Thymus (tissue), 11 donors: Measurements from ENCODE around the gene TRIM46. TPM values are rescaled to one million over a fixed set of nuclear protein-coding genes. Genes with fewer than 3 reads are reported as not detected.
A peak's percentile ranks its signal among the peaks of the same experiment; 100 is the strongest.

ENCODE experiments used
- DNase-seq, 9 donors: peaks; one replicate each; pipeline ENCODE4 v3.0.0-alpha.2; 2013; ENCODE audit warnings: low spot score in 9 of 9, low read depth in 6 of 9, missing footprints in 1 of 9
- H3K27ac ChIP-seq, 2 donors: one replicate each; pipeline ENCODE4 v1.5.1; 2013; ENCODE audit warnings: control low read depth in 1 of 2, low read depth in 1 of 2, low read length in 1 of 2, mild to moderate bottlenecking in 1 of 2, moderate library complexity in 1 of 2
- H3K27me3 ChIP-seq, 2 donors: one replicate each; pipeline ENCODE4 v1.5.1; 2013; ENCODE audit warnings: low read length in 1 of 2; ENCODE audit not compliant: control insufficient read depth in 2 of 2, insufficient read depth in 1 of 2
- H3K36me3 ChIP-seq, 2 donors: one replicate each; pipeline ENCODE4 v1.5.1; 2013; ENCODE audit warnings: low read length in 1 of 2, mild to moderate bottlenecking in 1 of 2, moderate library complexity in 1 of 2; ENCODE audit not compliant: control insufficient read depth in 2 of 2, insufficient read depth in 2 of 2
- H3K4me1 ChIP-seq, 2 donors: one replicate each; pipeline ENCODE4 v1.5.1; 2013; ENCODE audit warnings: low read length in 2 of 2; ENCODE audit not compliant: control insufficient read depth in 2 of 2, insufficient read depth in 2 of 2
- H3K4me3 ChIP-seq, 2 donors: one replicate each; pipeline ENCODE4 v1.5.1; 2013; ENCODE audit warnings: low read length in 2 of 2, control low read depth in 1 of 2, mild to moderate bottlenecking in 1 of 2
- H3K9me3 ChIP-seq, 2 donors: one replicate each; pipeline ENCODE4 v1.5.1; 2013; ENCODE audit warnings: low read length in 1 of 2, mild to moderate bottlenecking in 1 of 2; ENCODE audit not compliant: control insufficient read depth in 2 of 2, insufficient read depth in 1 of 2
- WGBS: extraction: QIAGEN DNeasy Blood & Tissue Kit; methylation state at CpG from one replicate; pipeline ENCODE4 v1.1.7; 2013; 5-methylcytosine and 5-hydroxymethylcytosine counted together
- polyA plus RNA-seq: library from polyadenylated mRNA; stranded (reverse); fragments of 200-250 nt; gene quantifications from one replicate; pipeline ENCODE4 v1.2.3, GENCODE V29; 2013
- total RNA-seq: library from RNA; stranded (reverse); fragments of 120-200 nt; gene quantifications from one replicate; pipeline ENCODE4 v1.2.4, GENCODE V29; 2013
- donor health status: healthy.

The TRIM46 gene
- total and polyA plus RNA-seq, 2 donors: 1.9 to 4.3 TPM

DNA sequence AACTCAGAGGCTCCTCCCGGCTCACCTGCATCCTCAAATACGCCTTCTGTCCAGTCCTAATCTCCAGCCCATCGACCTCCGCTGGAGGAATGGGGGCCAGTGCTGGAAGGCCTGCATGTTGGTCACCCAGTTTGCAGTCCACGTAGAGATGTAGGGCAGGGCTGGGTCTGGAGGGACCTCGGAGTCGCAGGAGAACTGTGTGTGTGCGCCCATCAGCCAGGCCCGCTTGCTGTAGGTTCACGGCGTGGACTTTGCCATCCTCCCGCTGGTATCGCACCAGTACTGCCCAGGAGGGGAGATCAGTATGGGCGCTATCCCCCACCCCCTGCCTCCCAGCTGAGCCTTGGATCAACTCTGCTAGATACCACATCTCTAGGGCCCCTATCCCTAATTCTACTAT is 31.4 kb downstream of the TRIM46 start:
- peaks cover 0 to 3% of the 10 kb centered on the region in 2 donors for H3K9me3 ChIP-seq
- 96% methylated on average over 14 of the region's 14 CpGs for WGBS
- DNase-seq: no peak
- H3K4me3 ChIP-seq: no peak overlapping the region
- peaks cover 16 to 30% of the 10 kb centered on the region in 2 donors for H3K4me1 ChIP-seq
- H3K36me3 ChIP-seq: no peaks in the 10 kb centered on the region
- no peak overlapping the region for H3K27ac ChIP-seq
- peaks cover 0 to 3% of the 10 kb centered on the region in 2 donors for H3K27me3 ChIP-seq

GRCh38 chr1:155205969-155206593 is 32.4 kb downstream of the TRIM46 start:
- Histone ChIP-seq H3K4me3 (no peak overlapping the region), H3K9me3 (no peaks in the 10 kb centered on the region), H3K36me3 (peaks cover 0 to 2% of the 10 kb centered on the region in 2 donors), H3K4me1 (peaks cover 16 to 30% of the 10 kb centered on the region in 2 donors), H3K27ac (no peak overlapping the region), H3K27me3 (peaks cover 0 to 3% of the 10 kb centered on the region in 2 donors)
- 88% methylated on average over 9 of the region's 9 CpGs for WGBS
- no peak for DNase-seq

DNA sequence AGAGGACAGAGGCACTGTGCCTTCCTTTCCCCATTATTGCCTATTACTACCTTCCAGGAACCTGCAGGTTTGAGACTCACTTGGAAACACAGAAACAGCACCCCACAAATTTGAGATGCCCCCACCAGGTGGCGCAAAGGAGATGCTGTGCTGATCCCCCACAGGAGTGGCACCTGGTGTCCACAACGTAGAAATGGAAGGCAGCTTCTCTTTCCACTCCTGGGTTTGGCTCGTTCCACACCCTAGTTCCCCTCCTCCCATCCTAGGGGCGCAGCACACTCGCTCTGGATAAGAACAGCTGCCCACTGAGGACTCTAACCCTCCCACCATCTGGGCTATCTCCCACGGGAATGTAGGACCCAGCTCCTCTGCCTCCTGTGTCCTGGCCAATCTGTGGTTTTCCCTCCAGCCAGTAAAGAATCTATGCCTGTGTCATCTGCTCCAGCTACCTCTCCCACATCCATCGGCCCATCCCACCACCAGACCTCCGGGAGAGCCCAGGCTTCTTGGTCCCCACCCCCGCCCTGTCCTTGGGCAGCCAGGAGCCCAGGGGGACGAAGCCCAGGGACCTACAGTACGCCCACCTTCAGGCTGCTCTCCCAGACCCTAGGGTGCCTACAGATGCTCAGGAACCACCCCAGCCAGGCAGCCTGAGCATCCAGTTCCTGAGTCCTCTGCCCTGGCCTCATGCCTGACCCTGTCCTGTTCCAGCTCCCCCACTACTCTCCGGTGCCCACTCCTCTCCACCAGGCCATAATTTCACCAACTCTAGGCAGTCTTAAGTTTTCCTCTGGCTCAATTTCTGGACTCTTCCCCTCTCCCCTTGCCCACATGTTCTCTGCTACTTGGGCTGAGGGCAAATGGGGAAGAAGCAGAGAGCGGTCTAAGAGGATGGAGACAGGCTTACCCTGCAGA is 33.5 kb downstream of the TRIM46 start:
- Histone ChIP-seq H3K27me3 (peaks cover 0 to 3% of the 10 kb centered on the region in 2 donors), H3K9me3 (no peaks in the 10 kb centered on the region), H3K27ac (peak overlapping the region in 1 of 2 donors; percentile 36), H3K4me3 (no peak overlapping the region), H3K36me3 (peaks cover 4 to 5% of the 10 kb centered on the region in 2 donors), H3K4me1 (peaks cover 16 to 30% of the 10 kb centered on the region in 2 donors)
- peak in 7 of 9 donors; percentile 79 to 93 (median 87) for DNase-seq
- WGBS: 41% methylated on average over 13 of the region's 13 CpGs

DNA sequence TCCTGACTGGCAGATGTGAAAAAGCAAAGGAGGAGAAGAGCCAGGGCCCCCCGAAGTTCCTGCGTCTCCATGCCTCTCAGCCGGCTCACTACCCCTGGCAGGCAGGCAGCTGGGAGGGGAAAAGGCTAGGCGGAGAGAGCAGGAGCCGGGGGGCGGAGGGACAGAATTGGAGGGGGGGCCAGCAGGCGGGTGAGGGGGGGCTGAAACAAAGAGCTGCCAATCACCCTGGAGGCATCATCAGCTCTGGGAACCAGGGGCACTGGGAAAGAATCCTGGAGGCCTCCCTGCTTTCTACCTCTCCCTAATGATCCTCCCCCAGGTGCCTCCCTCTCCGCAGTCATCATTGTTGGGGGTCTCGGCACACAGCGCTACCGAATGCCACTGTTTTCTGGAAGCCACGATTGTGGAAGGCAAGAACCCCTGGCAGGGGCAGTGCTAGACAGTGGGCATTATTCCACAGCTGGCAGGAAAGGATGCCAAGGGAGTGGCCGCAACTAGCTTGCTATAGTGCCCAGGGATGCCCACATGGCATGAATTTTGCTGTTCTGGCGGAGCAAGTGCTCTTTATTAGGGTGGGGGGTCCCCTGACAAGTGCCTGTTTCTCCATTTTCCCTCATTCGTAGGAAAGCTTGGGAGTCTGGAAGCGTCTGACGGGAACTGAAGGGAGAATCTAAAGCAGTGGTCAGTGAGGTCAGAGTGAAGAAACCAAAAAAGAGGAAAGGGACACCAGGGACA is 34.3 kb downstream of the TRIM46 start, which contains the start of gene THBS3:
Gene THBS3 (minus strand): TSS at position 92 of the 735 bp plus-strand sequence. CDS start 21 bp downstream, at position 71.
- peak within 1 kb of the TSS; percentile 90 to 96 for H3K27ac ChIP-seq
- peaks cover 5 to 8% of the 10 kb centered on the region in 2 donors for H3K36me3 ChIP-seq
- peak within 1 kb of the TSS; percentile 97 to 99 for H3K4me3 ChIP-seq
- peaks cover 0 to 3% of the 10 kb centered on the region in 2 donors for H3K27me3 ChIP-seq
- no peaks in the 10 kb centered on the region for H3K9me3 ChIP-seq
- no peak for DNase-seq
- H3K4me1 ChIP-seq: peaks cover 16 to 30% of the 10 kb centered on the region in 2 donors
- WGBS: 45% methylated on average over 17 of the region's 17 CpGs

- H3K27me3 ChIP-seq: peaks cover 0 to 3% of the 10 kb centered on the region in 2 donors
- H3K36me3 ChIP-seq: peaks cover 5 to 8% of the 10 kb centered on the region in 2 donors
- DNase-seq: peak in 6 of 9 donors; percentile 32 to 85 (median 66)
- peak within 1 kb of the TSS; percentile 97 to 99 for H3K4me3 ChIP-seq
- H3K27ac ChIP-seq: peak within 1 kb of the TSS; percentile 90 to 96
- peaks cover 16 to 30% of the 10 kb centered on the region in 2 donors for H3K4me1 ChIP-seq
- H3K9me3 ChIP-seq: no peaks in the 10 kb centered on the region
- WGBS: under 1% methylated on average over 64 of the region's 64 CpGs
These were observed 35.1 kb downstream of the TRIM46 start, which contains the start of gene MTX1 for GRCh38 chr1:155208541-155209311. MTX1 (plus strand) TSS chr1:155208695; CDS start chr1:155208805, 110 bp downstream.

GRCh38 chr1:155209312-155209721 is 35.7 kb downstream of the TRIM46 start:
- H3K4me1 ChIP-seq: peaks cover 16 to 30% of the 10 kb centered on the region in 2 donors
- H3K36me3 ChIP-seq: peaks cover 5 to 8% of the 10 kb centered on the region in 2 donors
- H3K27ac ChIP-seq: peak overlapping the region; percentile 62 to 96
- no peak for DNase-seq
- peak overlapping the region; percentile 97 to 99 for H3K4me3 ChIP-seq
- WGBS: 5% methylated on average over 13 of the region's 13 CpGs
- no peaks in the 10 kb centered on the region for H3K9me3 ChIP-seq
- H3K27me3 ChIP-seq: peaks cover 0 to 3% of the 10 kb centered on the region in 2 donors

- no peak for DNase-seq
- no peak overlapping the region for H3K4me3 ChIP-seq
- no peaks in the 10 kb centered on the region for H3K9me3 ChIP-seq
- peaks cover 8 to 9% of the 10 kb centered on the region in 2 donors for H3K36me3 ChIP-seq
- H3K4me1 ChIP-seq: peaks cover 16 to 30% of the 10 kb centered on the region in 2 donors
- 97% methylated on average over 4 of the region's 4 CpGs for WGBS
- no peak overlapping the region for H3K27ac ChIP-seq
- H3K27me3 ChIP-seq: peaks cover 0 to 3% of the 10 kb centered on the region in 2 donors
These were observed 36.9 kb downstream of the TRIM46 start for GRCh38 chr1:155210314-155211104.
